A549 treated with CpdA at 1 μM for 4 hours (cell line): ENCODE data around the gene PAPOLA. TPM values are rescaled to one million over a fixed set of nuclear protein-coding genes. Genes with fewer than 3 reads are reported as not detected.

Source experiments
- total RNA-seq: library from RNA; stranded (reverse); fragments of 200-300 nt; extraction: Qiagen RNA extraction; gene quantifications from 5 replicates; pipeline ENCODE4 v1.2.3, GENCODE V29; 2022; ENCODE audit warnings: low read depth

The PAPOLA gene
- 86.0 to 94.4 TPM (median 88.9 TPM) in 5 replicates for total RNA-seq

GRCh38 chr14:96501740-96502620, at the start of gene PAPOLA:
PAPOLA (plus strand) TSS chr14:96502382; CDS start chr14:96502593, 211 bp downstream.

Other genes starting within 250 kb of the PAPOLA start
- gene BDKRB1, start 246.2 kb upstream of the PAPOLA start, total RNA-seq: 0.47 to 1.9 TPM (median 1.8 TPM) in 5 replicates
- 6.4 to 12.1 TPM (median 8.8 TPM) in 5 replicates for gene ATG2B, start 139.0 kb upstream of the PAPOLA start, total RNA-seq
- gene GSKIP, start 138.9 kb upstream of the PAPOLA start, total RNA-seq: 20.4 to 23.3 TPM (median 22.8 TPM) in 5 replicates
- gene AK7, start 110.3 kb upstream of the PAPOLA start, total RNA-seq: 1.6 to 4.1 TPM (median 2.2 TPM) in 5 replicates